Epithelial cell of proximal tubule (primary cell): ENCODE measurements around the gene CTNNA2. TPM values are rescaled to one million over a fixed set of nuclear protein-coding genes. Genes with fewer than 3 reads are reported as not detected.

Experiments
- DNase-seq: peaks from one replicate; pipeline ENCODE4 v3.0.0-alpha.2; 2011; ENCODE audit warnings: low read depth
- H3K4me3 ChIP-seq: 2 replicates; pipeline ENCODE4 v1.5.1; 2011; ENCODE audit warnings: low read depth, mild to moderate bottlenecking, low read length
- CTCF ChIP-seq: conservative IDR thresholded peaks from 2 replicates; pipeline ENCODE4 v1.5.1; 2012; ENCODE audit warnings: low read depth, mild to moderate bottlenecking, low read length
- total RNA-seq: library from RNA; depleted of rRNA; stranded (reverse); fragments of >200 nt; gene quantifications from 2 replicates; pipeline ENCODE4 v1.2.3, GENCODE V29; 2015

Gene CTNNA2
- total RNA-seq, 1 donor from 2014 or later: 0.06 TPM

DNA sequence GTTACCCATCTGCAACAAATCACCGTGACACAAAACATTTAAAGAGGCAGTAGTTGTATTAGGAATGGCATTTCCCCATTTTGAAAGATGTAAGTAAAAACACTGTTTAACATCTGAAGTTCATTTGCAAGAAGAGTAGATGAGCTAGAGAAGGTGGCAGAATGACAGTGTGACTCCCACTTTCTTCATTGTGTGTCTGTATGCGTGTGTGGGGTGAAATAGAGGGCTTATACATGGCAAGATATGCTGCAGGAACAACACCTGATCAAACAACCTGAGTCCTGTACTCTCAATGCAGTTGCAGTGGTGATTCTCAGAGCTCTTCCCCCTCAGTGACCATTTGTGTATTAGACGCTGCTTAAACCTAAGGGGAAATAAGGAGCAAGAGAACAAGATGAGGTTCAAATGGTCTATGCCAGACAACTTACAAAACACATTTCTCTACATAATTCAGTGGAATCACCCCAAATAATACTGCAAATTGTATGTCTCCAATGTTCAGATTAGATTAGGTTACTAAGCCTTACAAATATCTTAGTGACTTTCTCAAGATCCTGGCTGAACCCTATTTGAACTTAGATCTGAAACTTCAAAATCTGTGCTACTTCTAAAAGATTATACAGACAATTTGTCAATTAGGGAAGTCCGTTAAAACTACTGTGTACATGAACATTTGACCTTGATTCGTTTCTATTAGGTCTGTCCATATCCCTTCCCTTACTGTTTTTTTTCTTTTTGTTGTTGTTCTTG, 561.6 kb downstream of the CTNNA2 start:
- no peak for TF ChIP-seq CTCF
- no peak for DNase-seq
- no peak overlapping the region for H3K4me3 ChIP-seq

GRCh38 chr2:80075719-80076118, 562.9 kb downstream of the CTNNA2 start:
- DNase-seq: no peak
- no peak for TF ChIP-seq CTCF
- no peak overlapping the region for H3K4me3 ChIP-seq

DNA sequence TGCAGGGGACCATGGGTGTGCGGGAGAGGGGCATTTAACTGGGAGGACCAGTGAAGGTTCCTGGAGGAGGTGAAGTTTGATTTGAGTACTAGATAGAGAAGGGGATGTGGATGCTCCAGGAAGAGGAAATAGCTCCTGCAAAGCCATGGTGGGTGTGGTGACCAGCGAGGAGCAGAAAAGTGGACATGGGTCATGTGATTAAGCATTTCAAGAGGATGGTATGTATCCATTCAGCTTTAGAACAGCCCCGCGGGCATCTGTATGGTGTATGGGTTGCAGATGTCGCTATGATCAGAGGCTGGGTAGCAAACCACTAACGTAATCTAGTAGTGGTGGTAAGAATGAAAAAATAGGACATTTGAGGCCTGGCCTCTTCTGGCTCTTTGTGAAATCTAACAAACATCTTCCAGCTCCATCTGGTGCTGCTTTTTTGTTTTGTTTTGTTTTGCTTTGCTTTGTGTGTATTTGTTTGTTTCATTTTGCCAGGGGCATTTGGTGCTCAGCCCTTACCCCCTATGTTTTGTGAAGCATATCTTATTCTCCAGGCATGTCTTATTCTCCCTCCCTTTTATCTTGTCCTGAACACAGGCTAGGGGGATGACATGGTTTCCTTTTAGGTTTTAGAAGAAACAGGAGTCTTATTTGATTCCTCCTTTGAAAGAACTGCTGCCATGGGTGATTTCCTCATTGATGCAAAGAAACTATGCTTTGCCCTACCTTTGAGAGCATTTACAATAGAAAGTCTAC, 565.6 kb downstream of the CTNNA2 start:
- H3K4me3 ChIP-seq: no peak overlapping the region
- TF ChIP-seq CTCF: no peak
- no peak for DNase-seq

- DNase-seq: no peak
- TF ChIP-seq CTCF: no peak
- H3K4me3 ChIP-seq: no peak overlapping the region
These were observed 568.1 kb downstream of the CTNNA2 start for GRCh38 chr2:80080957-80081356.

- no peak overlapping the region for H3K4me3 ChIP-seq
- DNase-seq: no peak
- no peak for TF ChIP-seq CTCF
These were observed 574.0 kb downstream of the CTNNA2 start for GRCh38 chr2:80086831-80087230.

GRCh38 chr2:80091237-80091636, 578.4 kb downstream of the CTNNA2 start:
- H3K4me3 ChIP-seq: no peak overlapping the region
- TF ChIP-seq CTCF: no peak
- DNase-seq: no peak
